Liver (tissue), 9 donors: ENCODE results near the gene TADA3. TPM values are rescaled to one million over a fixed set of nuclear protein-coding genes. Genes with fewer than 3 reads are reported as not detected.
A peak's percentile ranks its signal among the peaks of the same experiment; 100 is the strongest.

Experiments used
- DNase-seq: peaks from one replicate; pipeline ENCODE4 v3.0.0-alpha.2; 2017; ENCODE audit warnings: low spot score
- H3K27ac ChIP-seq, 2 donors: one replicate each; pipeline ENCODE4 v1.7.0; 2013; ENCODE audit warnings: inconsistent platforms in 2 of 2, low read length in 2 of 2, control low read depth in 1 of 2, low read depth in 1 of 2, mild to moderate bottlenecking in 1 of 2
- H3K27me3 ChIP-seq, 4 donors: one replicate each; pipeline versions ENCODE4 v1.6.1 to v1.7.0; 2013; ENCODE audit warnings: low read length in 3 of 4, inconsistent platforms in 1 of 4, mild to moderate bottlenecking in 1 of 4, moderate library complexity in 1 of 4; ENCODE audit not compliant: control insufficient read depth in 4 of 4, insufficient read depth in 4 of 4
- H3K36me3 ChIP-seq, 4 donors: one replicate each; pipeline versions ENCODE4 v1.6.1 to v1.7.0; 2013; ENCODE audit warnings: low read length in 3 of 4, mild to moderate bottlenecking in 3 of 4, low read depth in 1 of 4, moderate library complexity in 1 of 4; ENCODE audit not compliant: control insufficient read depth in 4 of 4, insufficient read depth in 3 of 4
- H3K4me1 ChIP-seq, 4 donors: one replicate each; pipeline versions ENCODE4 v1.6.1 to v1.7.0; 2013; ENCODE audit warnings: low read length in 3 of 4, mild to moderate bottlenecking in 3 of 4, moderate library complexity in 1 of 4; ENCODE audit not compliant: control insufficient read depth in 4 of 4, insufficient read depth in 4 of 4
- H3K4me3 ChIP-seq, 3 donors: one replicate each; pipeline versions ENCODE4 v1.6.1 to v1.7.0; 2013; ENCODE audit warnings: low read length in 3 of 3, control low read depth in 1 of 3, low read depth in 1 of 3, mild to moderate bottlenecking in 1 of 3
- H3K9ac ChIP-seq, 2 donors: one replicate each; pipeline ENCODE4 v1.7.0; 2013; ENCODE audit warnings: low read length in 2 of 2, mild to moderate bottlenecking in 2 of 2, moderate library complexity in 2 of 2, control low read depth in 1 of 2, low read depth in 1 of 2
- H3K9me3 ChIP-seq, 4 donors: one replicate each; pipeline versions ENCODE4 v1.6.1 to v1.7.0; 2013; ENCODE audit warnings: low read length in 3 of 4; ENCODE audit not compliant: control insufficient read depth in 4 of 4
- EGR1 ChIP-seq, 2 donors: IDR thresholded peaks; 2 replicates each; pipeline ENCODE4 v1.6.1; 2016 to 2018; ENCODE audit warnings: antibody characterized with exemption in 2 of 2, low read depth in 2 of 2
- GABPA ChIP-seq, 2 donors: IDR thresholded peaks in 1 of 2; conservative IDR thresholded peaks in 1 of 2; 2 replicates each; pipeline ENCODE4 v1.6.1; 2016; ENCODE audit warnings: antibody characterized with exemption in 2 of 2, mild to moderate bottlenecking in 1 of 2, moderate library complexity in 1 of 2
- HNF4A ChIP-seq, 2 donors: conservative IDR thresholded peaks; 2 replicates each; pipeline ENCODE4 v1.6.1; 2016; ENCODE audit warnings: antibody characterized with exemption in 2 of 2, mild to moderate bottlenecking in 2 of 2
- HNF4G ChIP-seq: IDR thresholded peaks from 2 replicates; pipeline ENCODE4 v1.6.1; 2016; ENCODE audit warnings: antibody characterized with exemption
- JUND ChIP-seq, 2 donors: IDR thresholded peaks; 2 replicates each; pipeline ENCODE4 v1.6.1; 2016; ENCODE audit warnings: antibody characterized with exemption in 2 of 2
- NR2F2 ChIP-seq: IDR thresholded peaks from 2 replicates; pipeline ENCODE4 v1.6.1; 2016; ENCODE audit warnings: antibody characterized with exemption
- RAD21 ChIP-seq, 2 donors: IDR thresholded peaks; 2 replicates each; pipeline ENCODE4 v1.6.1; 2016; ENCODE audit warnings: antibody characterized with exemption in 2 of 2, mild to moderate bottlenecking in 2 of 2
- RXRA ChIP-seq, 2 donors: IDR thresholded peaks; 2 replicates each; pipeline ENCODE4 v1.6.1; 2017 to 2018; ENCODE audit warnings: antibody characterized with exemption in 2 of 2, mild to moderate bottlenecking in 1 of 2
- WGBS: extraction: QIAGEN DNeasy Blood & Tissue Kit; methylation state at CpG from one replicate; pipeline ENCODE4 v1.1.7; 2013; 5-methylcytosine and 5-hydroxymethylcytosine counted together
- polyA plus RNA-seq, 2 donors: library from polyadenylated mRNA; stranded (reverse) in 1 of 2; unstranded in 1 of 2; fragments of 200-250 nt in 1 of 2; fragments of >200 nt in 1 of 2; fragmentation: Nextera tagmentation in 1 of 2; extraction: Ambion mirVana in 1 of 2; gene quantifications; one replicate each; pipeline versions ENCODE4 v1.2.1 to v1.2.3, GENCODE V29; 2013 to 2015
- total RNA-seq, 2 donors: library from RNA; depleted of rRNA; stranded (reverse); fragments of >200 nt; gene quantifications; one replicate each; pipeline ENCODE4 v1.2.3, GENCODE V29; 2014
- TF ChIP-seq, protein P1 (sequence below): IDR thresholded peaks from 2 replicates; pipeline ENCODE4 v1.6.1; 2016; ENCODE audit warnings: antibody characterized with exemption
- TF ChIP-seq, protein P2 (sequence below): IDR thresholded peaks from 2 replicates; pipeline ENCODE4 v1.6.1; 2016; ENCODE audit warnings: antibody characterized with exemption
- TF ChIP-seq, protein P3 (sequence below): IDR thresholded peaks from 2 replicates; pipeline ENCODE4 v1.6.1; 2016; ENCODE audit warnings: antibody characterized with exemption
- TF ChIP-seq, protein P4 (sequence below): fragments of 150-350 bp; IDR thresholded peaks from 2 replicates; pipeline ENCODE4 v1.5.1; 2017; ENCODE audit warnings: improper control_type of control experiment, low read depth, low read length; ENCODE audit not compliant: missing input control
- donor health status: healthy.
- donor health status: healthy.
- donor health status: healthy.
- donor health status: healthy.
- donor health status: healthy.

TADA3 gene
- total and polyA plus RNA-seq, 4 donors: 16.2 to 27.8 (median 21.5) TPM

DNA sequence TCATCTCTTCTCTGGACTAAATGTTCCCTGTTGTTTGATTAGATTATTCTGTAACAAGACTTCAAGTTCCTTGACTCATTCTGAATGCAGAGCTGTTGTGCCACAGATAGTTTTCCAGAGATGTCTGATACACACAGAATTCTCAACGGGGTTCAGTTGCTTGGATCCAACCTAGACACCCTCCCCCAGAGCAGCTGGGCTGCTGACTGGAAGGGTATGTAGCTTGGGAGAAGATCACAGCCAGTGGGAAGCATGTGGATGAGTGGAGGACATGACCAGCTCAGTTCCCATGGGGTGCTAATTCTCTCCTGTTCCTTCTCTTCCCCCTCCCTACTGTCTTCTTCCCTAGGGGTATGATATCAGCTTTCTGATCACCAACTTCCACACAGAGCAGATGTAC is 11.2 kb upstream of the TADA3 start:
- no peak for DNase-seq
- Histone ChIP-seq H3K27me3 (no peaks in the 10 kb centered on the region), H3K4me1 (no peaks in the 10 kb centered on the region), H3K9ac (no peak overlapping the region), H3K4me3 (no peak overlapping the region), H3K36me3 (peaks cover 22 to 72% (median 61%) of the 10 kb centered on the region in 4 donors), H3K9me3 (no peaks in the 10 kb centered on the region), H3K27ac (no peak overlapping the region)
- 90% methylated on average over 1 of the region's 1 CpG for WGBS
- TF ChIP-seq HNF4A (conservative IDR thresholded peaks at IDR 0.05) (no peak), RXRA (IDR thresholded peaks at IDR 0.05) (no peak), NR2F2 (no peak), RAD21 (IDR thresholded peaks at IDR 0.05) (no peak), HNF4G (no peak), EGR1 (IDR thresholded peaks at IDR 0.05; ENCODE audit: low read depth in 2 of 2) (no peak)
- TF ChIP-seq, protein P1, sequence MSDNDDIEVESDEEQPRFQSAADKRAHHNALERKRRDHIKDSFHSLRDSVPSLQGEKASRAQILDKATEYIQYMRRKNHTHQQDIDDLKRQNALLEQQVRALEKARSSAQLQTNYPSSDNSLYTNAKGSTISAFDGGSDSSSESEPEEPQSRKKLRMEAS: no peak
- TF ChIP-seq, protein P2, sequence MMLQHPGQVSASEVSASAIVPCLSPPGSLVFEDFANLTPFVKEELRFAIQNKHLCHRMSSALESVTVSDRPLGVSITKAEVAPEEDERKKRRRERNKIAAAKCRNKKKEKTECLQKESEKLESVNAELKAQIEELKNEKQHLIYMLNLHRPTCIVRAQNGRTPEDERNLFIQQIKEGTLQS: no peak
- TF ChIP-seq, protein P3, sequence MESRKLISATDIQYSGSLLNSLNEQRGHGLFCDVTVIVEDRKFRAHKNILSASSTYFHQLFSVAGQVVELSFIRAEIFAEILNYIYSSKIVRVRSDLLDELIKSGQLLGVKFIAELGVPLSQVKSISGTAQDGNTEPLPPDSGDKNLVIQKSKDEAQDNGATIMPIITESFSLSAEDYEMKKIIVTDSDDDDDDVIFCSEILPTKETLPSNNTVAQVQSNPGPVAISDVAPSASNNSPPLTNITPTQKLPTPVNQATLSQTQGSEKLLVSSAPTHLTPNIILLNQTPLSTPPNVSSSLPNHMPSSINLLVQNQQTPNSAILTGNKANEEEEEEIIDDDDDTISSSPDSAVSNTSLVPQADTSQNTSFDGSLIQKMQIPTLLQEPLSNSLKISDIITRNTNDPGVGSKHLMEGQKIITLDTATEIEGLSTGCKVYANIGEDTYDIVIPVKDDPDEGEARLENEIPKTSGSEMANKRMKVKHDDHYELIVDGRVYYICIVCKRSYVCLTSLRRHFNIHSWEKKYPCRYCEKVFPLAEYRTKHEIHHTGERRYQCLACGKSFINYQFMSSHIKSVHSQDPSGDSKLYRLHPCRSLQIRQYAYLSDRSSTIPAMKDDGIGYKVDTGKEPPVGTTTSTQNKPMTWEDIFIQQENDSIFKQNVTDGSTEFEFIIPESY: no peak

DNA sequence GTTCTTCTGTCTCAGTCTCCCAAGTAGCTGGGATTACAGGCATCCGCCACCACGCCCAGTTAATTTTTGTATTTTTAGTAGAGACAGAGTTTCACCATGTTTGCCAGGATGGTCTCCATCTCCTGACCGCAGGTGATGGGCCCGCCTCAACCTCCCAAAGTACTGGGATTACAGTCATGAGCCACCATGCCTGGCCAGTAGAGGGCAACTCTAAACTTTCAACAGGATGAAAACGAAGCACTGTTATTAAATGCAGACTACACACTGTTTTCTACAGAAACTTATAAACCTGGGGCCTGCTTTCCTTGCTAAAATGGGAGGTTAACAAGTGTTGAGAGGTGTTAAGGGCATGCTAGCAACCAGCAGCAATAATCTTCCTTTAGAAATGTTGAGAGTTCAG is 8.3 kb upstream of the TADA3 start:
- no peak overlapping the region for H3K27ac ChIP-seq
- H3K36me3 ChIP-seq: peaks cover 21 to 75% (median 61%) of the 10 kb centered on the region in 4 donors
- no peak for DNase-seq
- TF ChIP-seq, protein P4, sequence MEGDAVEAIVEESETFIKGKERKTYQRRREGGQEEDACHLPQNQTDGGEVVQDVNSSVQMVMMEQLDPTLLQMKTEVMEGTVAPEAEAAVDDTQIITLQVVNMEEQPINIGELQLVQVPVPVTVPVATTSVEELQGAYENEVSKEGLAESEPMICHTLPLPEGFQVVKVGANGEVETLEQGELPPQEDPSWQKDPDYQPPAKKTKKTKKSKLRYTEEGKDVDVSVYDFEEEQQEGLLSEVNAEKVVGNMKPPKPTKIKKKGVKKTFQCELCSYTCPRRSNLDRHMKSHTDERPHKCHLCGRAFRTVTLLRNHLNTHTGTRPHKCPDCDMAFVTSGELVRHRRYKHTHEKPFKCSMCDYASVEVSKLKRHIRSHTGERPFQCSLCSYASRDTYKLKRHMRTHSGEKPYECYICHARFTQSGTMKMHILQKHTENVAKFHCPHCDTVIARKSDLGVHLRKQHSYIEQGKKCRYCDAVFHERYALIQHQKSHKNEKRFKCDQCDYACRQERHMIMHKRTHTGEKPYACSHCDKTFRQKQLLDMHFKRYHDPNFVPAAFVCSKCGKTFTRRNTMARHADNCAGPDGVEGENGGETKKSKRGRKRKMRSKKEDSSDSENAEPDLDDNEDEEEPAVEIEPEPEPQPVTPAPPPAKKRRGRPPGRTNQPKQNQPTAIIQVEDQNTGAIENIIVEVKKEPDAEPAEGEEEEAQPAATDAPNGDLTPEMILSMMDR: peak; percentile 10
- peak in 1 of 2 donors; percentile 50 for TF ChIP-seq RAD21 (IDR thresholded peaks at IDR 0.05)
- TF ChIP-seq HNF4G: no peak
- no peak for TF ChIP-seq JUND (IDR thresholded peaks at IDR 0.05)
- no peaks in the 10 kb centered on the region for H3K27me3 ChIP-seq
- no peak overlapping the region for H3K4me3 ChIP-seq
- no peaks in the 10 kb centered on the region for H3K4me1 ChIP-seq
- WGBS: 88% methylated on average over 5 of the region's 5 CpGs
- no peaks in the 10 kb centered on the region for H3K9me3 ChIP-seq
- no peak overlapping the region for H3K9ac ChIP-seq

DNA sequence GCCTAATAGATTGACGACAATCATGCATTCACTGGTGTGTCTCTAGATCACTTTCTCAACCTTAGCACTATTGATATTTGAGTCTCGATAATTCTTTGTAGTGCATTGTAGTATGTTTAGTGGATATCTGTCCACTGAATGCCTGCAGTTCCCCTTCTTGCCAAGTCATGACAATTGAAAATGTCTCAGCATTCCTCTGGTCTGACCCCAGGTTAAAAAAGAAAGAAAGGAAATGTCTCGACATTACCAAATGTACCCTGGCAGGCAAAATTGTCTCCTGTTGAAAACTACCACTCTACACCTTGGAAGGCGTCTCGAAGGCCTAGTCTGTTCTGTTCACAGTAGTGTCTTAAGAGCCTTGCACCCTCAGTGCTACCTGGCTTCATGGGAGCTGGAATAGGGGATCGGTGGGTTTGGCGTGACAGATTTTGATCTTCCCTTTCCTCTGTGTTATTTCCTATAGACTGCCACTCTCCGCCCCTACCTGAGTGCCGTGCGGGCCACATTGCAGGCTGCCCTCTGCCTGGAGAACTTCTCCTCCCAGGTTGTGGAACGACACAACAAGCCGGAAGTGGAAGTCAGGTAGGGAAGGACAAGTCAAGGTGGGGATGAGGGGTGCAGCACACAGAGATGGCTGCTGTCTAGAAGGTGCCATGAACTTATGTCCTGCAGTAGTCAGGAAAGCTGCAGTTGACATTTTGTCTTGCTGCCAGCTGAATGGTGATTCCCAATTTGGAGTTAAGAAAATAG is 5.1 kb upstream of the TADA3 start:
- no peak for TF ChIP-seq GABPA (IDR thresholded peaks at IDR 0.05 in 1 of 2, conservative IDR thresholded peaks at IDR 0.05 in 1 of 2)
- TF ChIP-seq, protein P2: no peak
- Histone ChIP-seq H3K4me1 (peaks cover 0 to 11% (median 10%) of the 10 kb centered on the region in 4 donors), H3K4me3 (no peak overlapping the region), H3K9me3 (no peaks in the 10 kb centered on the region), H3K27me3 (no peaks in the 10 kb centered on the region), H3K36me3 (peaks cover 14 to 47% (median 34%) of the 10 kb centered on the region in 4 donors), H3K27ac (no peak overlapping the region), H3K9ac (no peak overlapping the region)
- DNase-seq: no peak
- WGBS: 93% methylated on average over 12 of the region's 12 CpGs
